Astrocyte (in vitro differentiated cells and primary cell): ENCODE measurements around the gene KIF1B. TPM values are rescaled to one million over a fixed set of nuclear protein-coding genes. Genes with fewer than 3 reads are reported as not detected.

Experiments
- DNase-seq: peaks from one replicate; pipeline ENCODE4 v3.0.0-alpha.2; 2010; ENCODE audit warnings: low read depth
- FAIRE-seq: peaks from 2 replicates; lab custom pipeline; 2011; peaks lifted over from hg19 to GRCh38; lab: Jason Lieb, UNC
- H2AFZ ChIP-seq: 2 replicates; pipeline ENCODE4 v1.6.0; 2012; ENCODE audit warnings: low read depth, low read length, inconsistent platforms
- H3K27ac ChIP-seq: 2 replicates; pipeline ENCODE4 v1.5.1; 2011; ENCODE audit warnings: low read depth, low read length, inconsistent platforms
- H3K27me3 ChIP-seq: 2 replicates; pipeline ENCODE4 v1.6.0; 2011; ENCODE audit warnings: low read length, inconsistent platforms; ENCODE audit not compliant: insufficient read depth
- H3K36me3 ChIP-seq: 2 replicates; pipeline ENCODE4 v1.5.1; 2011; ENCODE audit warnings: low read length, inconsistent platforms; ENCODE audit not compliant: insufficient read depth
- H3K4me1 ChIP-seq: 2 replicates; pipeline ENCODE4 v1.5.1; 2011; ENCODE audit warnings: low read length, inconsistent platforms; ENCODE audit not compliant: insufficient read depth
- H3K4me2 ChIP-seq: 2 replicates; pipeline ENCODE4 v1.6.0; 2012; ENCODE audit warnings: low read length, inconsistent platforms
- H3K4me3 ChIP-seq: 2 replicates; pipeline ENCODE4 v1.5.1; 2011; ENCODE audit warnings: low read depth, mild to moderate bottlenecking, low read length, inconsistent platforms; ENCODE audit not compliant: insufficient read depth
- H3K79me2 ChIP-seq: 2 replicates; pipeline ENCODE4 v1.6.0; 2012; ENCODE audit warnings: mild to moderate bottlenecking, low read length, inconsistent platforms; ENCODE audit not compliant: insufficient read depth
- H3K9ac ChIP-seq: 2 replicates; pipeline ENCODE4 v1.6.0; 2012; ENCODE audit warnings: mild to moderate bottlenecking, low read length, inconsistent platforms
- H3K9me3 ChIP-seq: 2 replicates; pipeline ENCODE4 v1.5.1; 2012; ENCODE audit warnings: low read depth, mild to moderate bottlenecking, low read length, inconsistent platforms; ENCODE audit not compliant: insufficient read depth
- H4K20me1 ChIP-seq: 2 replicates; pipeline ENCODE4 v1.6.0; 2012; ENCODE audit warnings: low read length, inconsistent platforms; ENCODE audit not compliant: insufficient read depth
- H3K27ac Mint-ChIP-seq: one replicate; pipeline ENCODE4 v1.8.0; 2021; ENCODE audit warnings: mild to moderate bottlenecking, mixed read lengths; ENCODE audit not compliant: unreplicated experiment
- H3K27me3 Mint-ChIP-seq: one replicate; pipeline ENCODE4 v1.8.0; 2021; ENCODE audit warnings: low read depth, mixed read lengths; ENCODE audit not compliant: unreplicated experiment
- H3K36me3 Mint-ChIP-seq: one replicate; pipeline ENCODE4 v1.8.0; 2021; ENCODE audit warnings: low read depth, mixed read lengths; ENCODE audit not compliant: unreplicated experiment
- H3K4me1 Mint-ChIP-seq: one replicate; pipeline ENCODE4 v1.8.0; 2021; ENCODE audit warnings: low read depth, mixed read lengths; ENCODE audit not compliant: unreplicated experiment
- H3K4me3 Mint-ChIP-seq: one replicate; pipeline ENCODE4 v1.8.0; 2021; ENCODE audit warnings: mild to moderate bottlenecking, moderate library complexity, mixed read lengths; ENCODE audit not compliant: unreplicated experiment
- H3K9me3 Mint-ChIP-seq: one replicate; pipeline ENCODE4 v1.8.0; 2021; ENCODE audit warnings: mild to moderate bottlenecking, mixed read lengths; ENCODE audit not compliant: unreplicated experiment
- CTCF ChIP-seq: IDR thresholded peaks from 2 replicates; pipeline ENCODE4 v1.5.1; 2011; ENCODE audit warnings: low read depth, mild to moderate bottlenecking, inconsistent platforms, low read length, moderate library complexity; ENCODE audit not compliant: insufficient read depth
- EZH2 ChIP-seq: IDR thresholded peaks from 2 replicates; pipeline ENCODE4 v1.6.1; 2012; ENCODE audit warnings: mild to moderate bottlenecking, low read length, inconsistent platforms; ENCODE audit not compliant: insufficient read depth
- total RNA-seq: library from RNA; stranded (reverse); gene quantifications from 2 replicates; pipeline ENCODE4 v1.2.1, GENCODE V29; 2021

KIF1B gene
- total RNA-seq, 1 donor from 2014 or later, result 75.9 TPM

DNA sequence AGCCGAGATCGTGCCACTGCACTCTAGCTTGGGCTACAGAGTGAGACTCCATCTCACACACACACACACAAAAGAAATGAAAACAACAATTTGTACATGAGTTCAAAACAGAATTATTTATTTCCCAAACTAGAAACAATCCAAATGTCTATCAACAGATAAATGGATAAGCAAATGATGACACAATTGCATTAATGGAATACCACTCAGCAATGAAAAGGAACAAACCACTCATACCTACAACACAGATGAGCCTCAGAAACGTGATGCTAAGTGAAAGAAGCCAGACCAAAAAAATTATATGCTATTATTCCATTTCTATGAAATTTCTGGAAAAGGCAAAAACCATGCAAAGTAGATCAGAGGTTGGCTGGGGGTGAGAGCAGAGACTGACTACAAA, 186.5 kb downstream of the KIF1B start:
- Histone ChIP-seq H4K20me1 (peaks cover 21% of the 10 kb centered on the region), H3K9ac (no peak overlapping the region), H3K36me3 (no peaks in the 10 kb centered on the region), H3K4me3 (no peak overlapping the region), H3K4me1 (peaks cover 10% of the 10 kb centered on the region), H2AFZ (no peak overlapping the region), H3K27me3 (no peaks in the 10 kb centered on the region), H3K9me3 (no peaks in the 10 kb centered on the region), H3K79me2 (peaks cover 24% of the 10 kb centered on the region), H3K4me2 (no peak overlapping the region), H3K27ac (no peak overlapping the region)
- Mint-ChIP-seq H3K9me3 (no peaks in the 10 kb centered on the region), H3K4me3 (peak overlapping the region; percentile 64), H3K4me1 (peaks cover 19% of the 10 kb centered on the region), H3K27ac (no peak overlapping the region), H3K27me3 (no peaks in the 10 kb centered on the region), H3K36me3 (peaks cover 5% of the 10 kb centered on the region)
- TF ChIP-seq CTCF (no peak), EZH2 (no peak)
- DNase-seq, result no peak
- FAIRE-seq, result no peak

DNA sequence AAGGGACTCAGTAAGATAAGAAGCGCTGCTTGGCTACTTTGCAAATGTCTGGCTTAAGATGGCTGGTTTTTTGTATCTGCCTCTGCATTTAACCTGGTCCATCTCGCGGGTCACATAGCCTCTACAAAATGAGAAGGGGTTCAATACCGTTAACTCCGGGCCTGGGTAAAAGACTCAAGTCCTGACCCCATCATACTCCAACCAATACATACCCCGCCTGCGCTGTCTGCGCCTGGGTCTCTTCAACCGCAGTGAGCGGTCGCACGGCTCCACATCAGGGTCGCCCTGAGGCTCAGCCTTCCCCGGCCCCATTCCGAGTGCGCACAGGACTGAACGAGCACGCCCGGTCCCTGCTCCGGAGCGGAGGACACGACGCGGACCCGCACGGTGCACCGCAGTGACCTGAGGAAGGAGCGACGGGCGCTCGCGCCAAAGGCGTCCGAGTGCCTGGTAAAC, 187.9 kb downstream of the KIF1B start:
- peaks cover 27% of the 10 kb centered on the region for H3K79me2 ChIP-seq
- Mint-ChIP-seq H3K36me3 (peaks cover 7% of the 10 kb centered on the region), H3K4me1 (peaks cover 24% of the 10 kb centered on the region), H3K4me3 (peak overlapping the region; percentile 89), H3K27me3 (no peaks in the 10 kb centered on the region), H3K9me3 (no peaks in the 10 kb centered on the region), H3K27ac (no peak overlapping the region)
- H3K27me3 ChIP-seq, result no peaks in the 10 kb centered on the region
- peak overlapping the region; percentile 75 for H3K9ac ChIP-seq
- FAIRE-seq, result no peak
- no peaks in the 10 kb centered on the region for H3K9me3 ChIP-seq
- H3K36me3 ChIP-seq, result peaks cover 4% of the 10 kb centered on the region
- H3K4me1 ChIP-seq, result peaks cover 20% of the 10 kb centered on the region
- TF ChIP-seq CTCF (no peak), EZH2 (no peak)
- peak overlapping the region; percentile 81 for H3K4me3 ChIP-seq
- no peak overlapping the region for H3K27ac ChIP-seq
- no peak for DNase-seq
- H4K20me1 ChIP-seq, result peaks cover 24% of the 10 kb centered on the region
- H2AFZ ChIP-seq, result peak overlapping the region; percentile 84
- peak overlapping the region; percentile 98 for H3K4me2 ChIP-seq

GRCh38 chr1:10398734-10399443, 188.5 kb downstream of the KIF1B start, which contains the start of gene PGD:
Gene PGD (plus strand): TSS chr1:10399064. CDS start chr1:10399118, 54 bp downstream.
- H3K4me1 Mint-ChIP-seq, result peaks cover 30% of the 10 kb centered on the region
- peak within 1 kb of the TSS; percentile 91 for H3K9ac ChIP-seq
- H3K27me3 Mint-ChIP-seq, result no peaks in the 10 kb centered on the region
- no peak for FAIRE-seq
- H3K36me3 Mint-ChIP-seq, result peaks cover 10% of the 10 kb centered on the region
- TF ChIP-seq CTCF (no peak), EZH2 (no peak)
- no peaks in the 10 kb centered on the region for H3K27me3 ChIP-seq
- H3K9me3 Mint-ChIP-seq, result no peaks in the 10 kb centered on the region
- DNase-seq, result peak; percentile 95
- peak within 1 kb of the TSS; percentile 88 for H3K27ac ChIP-seq
- peak within 1 kb of the TSS; percentile 84 for H2AFZ ChIP-seq
- peak within 1 kb of the TSS; percentile 81 for H3K4me3 ChIP-seq
- H3K36me3 ChIP-seq, result peaks cover 7% of the 10 kb centered on the region
- H3K79me2 ChIP-seq, result peaks cover 27% of the 10 kb centered on the region
- H3K4me1 ChIP-seq, result peaks cover 24% of the 10 kb centered on the region
- H3K9me3 ChIP-seq, result no peaks in the 10 kb centered on the region
- H4K20me1 ChIP-seq, result peaks cover 27% of the 10 kb centered on the region
- H3K4me3 Mint-ChIP-seq, result peak within 1 kb of the TSS; percentile 92
- peak within 1 kb of the TSS; percentile 98 for H3K4me2 ChIP-seq
- H3K27ac Mint-ChIP-seq, result peak within 1 kb of the TSS; percentile 69
